Measurements from ENCODE around the gene SLC22A9. TPM values are rescaled to one million over a fixed set of nuclear protein-coding genes. Genes with fewer than 3 reads are reported as not detected.
"Not testable (repeated sequence)": the region's sequence is repeated elsewhere in the genome, so short reads cannot be mapped to it uniquely, and the experiment has no call there.

The SLC22A9 gene
- total RNA-seq, 2 experiments from 2014 or later = not detected

- Mint-ChIP-seq H3K36me3 (no peaks in the 10 kb centered on the region), H3K9me3 (no peaks in the 10 kb centered on the region), H3K27ac (no peak overlapping the region), H3K4me3 (no peak overlapping the region), H3K27me3 (peaks cover 11% of the 10 kb centered on the region), H3K4me1 (ENCODE audit: low read depth) (no peaks in the 10 kb centered on the region)
- intact Hi-C loops (cut with micrococcal nuclease) = no loop called here
- CTCF ChIA-PET = interaction anchor here (0.5 kb wide), 1 partner anchor 307 kb away, joined by 3 read pairs; no protein-coding TSS in a partner anchor
- no peak for DNase-seq
- POLR2A ChIA-PET = no interaction called here
These were observed 34.8 kb downstream of the SLC22A9 start for GRCh38 chr11:63404161-63404935.

GRCh38 chr11:63405114-63405513 lies 35.5 kb downstream of the SLC22A9 start:
- no peaks in the 10 kb centered on the region for H3K4me1 Mint-ChIP-seq (ENCODE audit: low read depth)
- DNase-seq = no peak
- no peaks in the 10 kb centered on the region for H3K9me3 Mint-ChIP-seq
- intact Hi-C loops (cut with micrococcal nuclease) = no loop called here
- no peak overlapping the region for H3K4me3 Mint-ChIP-seq
- peaks cover 12% of the 10 kb centered on the region for H3K27me3 Mint-ChIP-seq
- POLR2A ChIA-PET = no interaction called here
- CTCF ChIA-PET = no interaction called here
- H3K36me3 Mint-ChIP-seq = no peaks in the 10 kb centered on the region
- no peak overlapping the region for H3K27ac Mint-ChIP-seq

GRCh38 chr11:63406458-63406857 lies 36.9 kb downstream of the SLC22A9 start:
- peaks cover 8% of the 10 kb centered on the region for H3K27me3 Mint-ChIP-seq
- no peak for DNase-seq
- H3K9me3 Mint-ChIP-seq = no peaks in the 10 kb centered on the region
- POLR2A ChIA-PET = no interaction called here
- H3K4me3 Mint-ChIP-seq = no peak overlapping the region
- CTCF ChIA-PET = no interaction called here
- no peaks in the 10 kb centered on the region for H3K4me1 Mint-ChIP-seq (ENCODE audit: low read depth)
- intact Hi-C loops (cut with micrococcal nuclease) = no loop called here
- no peaks in the 10 kb centered on the region for H3K36me3 Mint-ChIP-seq
- no peak overlapping the region for H3K27ac Mint-ChIP-seq

GRCh38 chr11:63417174-63417852 lies 47.7 kb downstream of the SLC22A9 start:
- Mint-ChIP-seq H3K36me3 (peaks cover 1% of the 10 kb centered on the region), H3K27me3 (peaks cover 2% of the 10 kb centered on the region), H3K4me3 (no peak overlapping the region), H3K4me1 (ENCODE audit: low read depth) (peaks cover 16% of the 10 kb centered on the region), H3K9me3 (peaks cover 5% of the 10 kb centered on the region), H3K27ac (no peak overlapping the region)
- DNase-seq = no peak
- intact Hi-C loops (cut with micrococcal nuclease) = no loop called here
- ChIA-PET CTCF (no interaction called here), POLR2A (no interaction called here)

- H3K4me3 Mint-ChIP-seq = no peak overlapping the region
- no peaks in the 10 kb centered on the region for H3K9me3 Mint-ChIP-seq
- intact Hi-C loops (cut with micrococcal nuclease) = no loop called here
- no peak overlapping the region for H3K27ac Mint-ChIP-seq
- ChIA-PET CTCF (interaction anchor here (1.2 kb wide), 1 partner anchor 52 kb away, joined by 4 read pairs; no protein-coding TSS in a partner anchor), POLR2A (no interaction called here)
- no peaks in the 10 kb centered on the region for H3K4me1 Mint-ChIP-seq (ENCODE audit: low read depth)
- H3K36me3 Mint-ChIP-seq = peaks cover 1% of the 10 kb centered on the region
- peaks cover 13% of the 10 kb centered on the region for H3K27me3 Mint-ChIP-seq
- no peak for DNase-seq
These were observed 58.5 kb downstream of the SLC22A9 start for GRCh38 chr11:63427971-63428508.

GRCh38 chr11:63430731-63431130 lies 61.1 kb downstream of the SLC22A9 start:
- H3K27ac Mint-ChIP-seq; H3K4me3 Mint-ChIP-seq; POLR2A ChIA-PET; H3K4me1 Mint-ChIP-seq (ENCODE audit: low read depth); H3K9me3 Mint-ChIP-seq; intact Hi-C loops (cut with micrococcal nuclease); CTCF ChIA-PET; H3K36me3 Mint-ChIP-seq; DNase-seq: not testable (repeated sequence)
- peaks cover 24% of the 10 kb centered on the region for H3K27me3 Mint-ChIP-seq

- H3K9me3 Mint-ChIP-seq; intact Hi-C loops (cut with micrococcal nuclease); H3K4me1 Mint-ChIP-seq (ENCODE audit: low read depth); H3K27ac Mint-ChIP-seq; CTCF ChIA-PET; POLR2A ChIA-PET; DNase-seq; H3K36me3 Mint-ChIP-seq; H3K4me3 Mint-ChIP-seq: not testable (repeated sequence)
- H3K27me3 Mint-ChIP-seq = peaks cover 20% of the 10 kb centered on the region
These were observed 65.8 kb downstream of the SLC22A9 start for GRCh38 chr11:63435351-63435750.

- POLR2A ChIA-PET; CTCF ChIA-PET; DNase-seq; H3K4me1 Mint-ChIP-seq (ENCODE audit: low read depth); H3K27ac Mint-ChIP-seq; H3K36me3 Mint-ChIP-seq; H3K9me3 Mint-ChIP-seq; intact Hi-C loops (cut with micrococcal nuclease); H3K4me3 Mint-ChIP-seq: not testable (repeated sequence)
- H3K27me3 Mint-ChIP-seq = peaks cover 20% of the 10 kb centered on the region
These were observed 66.2 kb downstream of the SLC22A9 start for GRCh38 chr11:63435831-63436230.

- intact Hi-C loops (cut with micrococcal nuclease) = loop anchor here (1.0 to 5.0 kb wide), 2 partner anchors 94 to 124 kb away; partner anchors contain the start of gene PLAAT4
- ChIA-PET CTCF (interaction anchor here (0.9 to 1.9 kb wide), 3 partner anchors 36 to 195 kb away, joined by 3 to 7 read pairs (median 5); partner anchors contain the start of gene PLAAT4), POLR2A (interaction anchor here (1.3 to 1.7 kb wide), 4 partner anchors 16 to 123 kb away, joined by 4 to 7 read pairs (median 6); partner anchors contain the start of genes PLAAT4 and PLAAT5)
- peak overlapping the region; percentile 69 for H3K27ac Mint-ChIP-seq
- no peaks in the 10 kb centered on the region for H3K36me3 Mint-ChIP-seq
- peaks cover 44% of the 10 kb centered on the region for H3K4me1 Mint-ChIP-seq (ENCODE audit: low read depth)
- H3K27me3 Mint-ChIP-seq = peaks cover 4% of the 10 kb centered on the region
- peak; percentile 55 for DNase-seq
- H3K9me3 Mint-ChIP-seq = peaks cover 5% of the 10 kb centered on the region
- no peak overlapping the region for H3K4me3 Mint-ChIP-seq
These were observed 74.1 kb downstream of the SLC22A9 start for GRCh38 chr11:63443714-63444113.

- ChIA-PET POLR2A (interaction anchor here (1.3 to 1.7 kb wide), 4 partner anchors 17 to 123 kb away, joined by 4 to 7 read pairs (median 6); partner anchors contain the start of genes PLAAT4 and PLAAT5), CTCF (interaction anchor here (0.9 to 1.9 kb wide), 3 partner anchors 35 to 195 kb away, joined by 3 to 7 read pairs (median 5); partner anchors contain the start of gene PLAAT4)
- Mint-ChIP-seq H3K27me3 (peaks cover 4% of the 10 kb centered on the region), H3K9me3 (peaks cover 5% of the 10 kb centered on the region), H3K4me3 (no peak overlapping the region), H3K27ac (peak overlapping the region; percentile 69), H3K4me1 (ENCODE audit: low read depth) (peaks cover 44% of the 10 kb centered on the region), H3K36me3 (no peaks in the 10 kb centered on the region)
- intact Hi-C loops (cut with micrococcal nuclease) = loop anchor here (5.0 kb wide), 1 partner anchor 93 kb away; the partner anchor contains the start of gene PLAAT4
- no peak for DNase-seq
These were observed 74.6 kb downstream of the SLC22A9 start for GRCh38 chr11:63444160-63444559.

- H3K4me3 Mint-ChIP-seq = no peak overlapping the region
- peak overlapping the region; percentile 66 for H3K27ac Mint-ChIP-seq
- intact Hi-C loops (cut with micrococcal nuclease) = no loop called here
- H3K9me3 Mint-ChIP-seq = peaks cover 5% of the 10 kb centered on the region
- ChIA-PET POLR2A (no interaction called here), CTCF (no interaction called here)
- DNase-seq = no peak
- H3K36me3 Mint-ChIP-seq = no peaks in the 10 kb centered on the region
- peaks cover 46% of the 10 kb centered on the region for H3K4me1 Mint-ChIP-seq (ENCODE audit: low read depth)
- H3K27me3 Mint-ChIP-seq = peaks cover 4% of the 10 kb centered on the region
These were observed 75.5 kb downstream of the SLC22A9 start for GRCh38 chr11:63445118-63445517.

GRCh38 chr11:63445720-63446119 lies 76.1 kb downstream of the SLC22A9 start:
- intact Hi-C loops (cut with micrococcal nuclease) = no loop called here

More at GRCh38 chr11:63445720-63446119, 76.1 kb downstream of the SLC22A9 start:
- H3K27me3 Mint-ChIP-seq = peaks cover 4% of the 10 kb centered on the region
- H3K9me3 Mint-ChIP-seq = peaks cover 5% of the 10 kb centered on the region
- peaks cover 46% of the 10 kb centered on the region for H3K4me1 Mint-ChIP-seq (ENCODE audit: low read depth)
- no peak overlapping the region for H3K27ac Mint-ChIP-seq
- no peaks in the 10 kb centered on the region for H3K36me3 Mint-ChIP-seq
- CTCF ChIA-PET = interaction anchor here (1.0 kb wide), 1 partner anchor 293 kb away, joined by 3 read pairs; no protein-coding TSS in a partner anchor
- H3K4me3 Mint-ChIP-seq = no peak overlapping the region
- POLR2A ChIA-PET = no interaction called here
- DNase-seq = peak; percentile 31

All from activated CD4-positive, alpha-beta memory T cell treated with anti-CD3 and anti-CD28 coated beads for 36 hours (primary cell).